ENCODE measurements around the gene IPO11.

GRCh38 chr5:62633243-62633642 is 220.7 kb downstream of the IPO11 start:
- TF ChIP-seq EZH2 (IDR thresholded peaks at IDR 0.05; ENCODE audit: low read depth, unreplicated experiment) = no peak
- TF ChIP-seq, protein P1, sequence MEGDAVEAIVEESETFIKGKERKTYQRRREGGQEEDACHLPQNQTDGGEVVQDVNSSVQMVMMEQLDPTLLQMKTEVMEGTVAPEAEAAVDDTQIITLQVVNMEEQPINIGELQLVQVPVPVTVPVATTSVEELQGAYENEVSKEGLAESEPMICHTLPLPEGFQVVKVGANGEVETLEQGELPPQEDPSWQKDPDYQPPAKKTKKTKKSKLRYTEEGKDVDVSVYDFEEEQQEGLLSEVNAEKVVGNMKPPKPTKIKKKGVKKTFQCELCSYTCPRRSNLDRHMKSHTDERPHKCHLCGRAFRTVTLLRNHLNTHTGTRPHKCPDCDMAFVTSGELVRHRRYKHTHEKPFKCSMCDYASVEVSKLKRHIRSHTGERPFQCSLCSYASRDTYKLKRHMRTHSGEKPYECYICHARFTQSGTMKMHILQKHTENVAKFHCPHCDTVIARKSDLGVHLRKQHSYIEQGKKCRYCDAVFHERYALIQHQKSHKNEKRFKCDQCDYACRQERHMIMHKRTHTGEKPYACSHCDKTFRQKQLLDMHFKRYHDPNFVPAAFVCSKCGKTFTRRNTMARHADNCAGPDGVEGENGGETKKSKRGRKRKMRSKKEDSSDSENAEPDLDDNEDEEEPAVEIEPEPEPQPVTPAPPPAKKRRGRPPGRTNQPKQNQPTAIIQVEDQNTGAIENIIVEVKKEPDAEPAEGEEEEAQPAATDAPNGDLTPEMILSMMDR (conservative IDR thresholded peaks at IDR 0.05; ENCODE audit: low read depth in 2 of 2) = no peak
- no peak for TF ChIP-seq REST (IDR thresholded peaks at IDR 0.05; ENCODE audit: unreplicated experiment)
- no peak for TF ChIP-seq POLR2AphosphoS5 (IDR thresholded peaks at IDR 0.05; ENCODE audit: low read depth)
- TF ChIP-seq EZH2phosphoT487 (IDR thresholded peaks at IDR 0.05; ENCODE audit: unreplicated experiment) = no peak

Data from GM23338 (cell line).